ENCODE results near the gene SIVA1. TPM values are rescaled to one million over a fixed set of nuclear protein-coding genes. Genes with fewer than 3 reads are reported as not detected.

Gene SIVA1
- total and polyA plus RNA-seq, 9 of the 15 experiments (the other 6 are each of a cell fraction or from before 2014, with no cell fraction given) = 4.2 to 186 (median 54.2) TPM

GRCh38 chr14:104794099-104794498 lies 41.2 kb downstream of the SIVA1 start (continued):
- no peak for TF ChIP-seq MXD1 (CRISPR knock-in tag; IDR thresholded peaks at IDR 0.05; ENCODE audit: borderline replicate concordance, poor library complexity, severe bottlenecking)
- TF ChIP-seq, protein P1, sequence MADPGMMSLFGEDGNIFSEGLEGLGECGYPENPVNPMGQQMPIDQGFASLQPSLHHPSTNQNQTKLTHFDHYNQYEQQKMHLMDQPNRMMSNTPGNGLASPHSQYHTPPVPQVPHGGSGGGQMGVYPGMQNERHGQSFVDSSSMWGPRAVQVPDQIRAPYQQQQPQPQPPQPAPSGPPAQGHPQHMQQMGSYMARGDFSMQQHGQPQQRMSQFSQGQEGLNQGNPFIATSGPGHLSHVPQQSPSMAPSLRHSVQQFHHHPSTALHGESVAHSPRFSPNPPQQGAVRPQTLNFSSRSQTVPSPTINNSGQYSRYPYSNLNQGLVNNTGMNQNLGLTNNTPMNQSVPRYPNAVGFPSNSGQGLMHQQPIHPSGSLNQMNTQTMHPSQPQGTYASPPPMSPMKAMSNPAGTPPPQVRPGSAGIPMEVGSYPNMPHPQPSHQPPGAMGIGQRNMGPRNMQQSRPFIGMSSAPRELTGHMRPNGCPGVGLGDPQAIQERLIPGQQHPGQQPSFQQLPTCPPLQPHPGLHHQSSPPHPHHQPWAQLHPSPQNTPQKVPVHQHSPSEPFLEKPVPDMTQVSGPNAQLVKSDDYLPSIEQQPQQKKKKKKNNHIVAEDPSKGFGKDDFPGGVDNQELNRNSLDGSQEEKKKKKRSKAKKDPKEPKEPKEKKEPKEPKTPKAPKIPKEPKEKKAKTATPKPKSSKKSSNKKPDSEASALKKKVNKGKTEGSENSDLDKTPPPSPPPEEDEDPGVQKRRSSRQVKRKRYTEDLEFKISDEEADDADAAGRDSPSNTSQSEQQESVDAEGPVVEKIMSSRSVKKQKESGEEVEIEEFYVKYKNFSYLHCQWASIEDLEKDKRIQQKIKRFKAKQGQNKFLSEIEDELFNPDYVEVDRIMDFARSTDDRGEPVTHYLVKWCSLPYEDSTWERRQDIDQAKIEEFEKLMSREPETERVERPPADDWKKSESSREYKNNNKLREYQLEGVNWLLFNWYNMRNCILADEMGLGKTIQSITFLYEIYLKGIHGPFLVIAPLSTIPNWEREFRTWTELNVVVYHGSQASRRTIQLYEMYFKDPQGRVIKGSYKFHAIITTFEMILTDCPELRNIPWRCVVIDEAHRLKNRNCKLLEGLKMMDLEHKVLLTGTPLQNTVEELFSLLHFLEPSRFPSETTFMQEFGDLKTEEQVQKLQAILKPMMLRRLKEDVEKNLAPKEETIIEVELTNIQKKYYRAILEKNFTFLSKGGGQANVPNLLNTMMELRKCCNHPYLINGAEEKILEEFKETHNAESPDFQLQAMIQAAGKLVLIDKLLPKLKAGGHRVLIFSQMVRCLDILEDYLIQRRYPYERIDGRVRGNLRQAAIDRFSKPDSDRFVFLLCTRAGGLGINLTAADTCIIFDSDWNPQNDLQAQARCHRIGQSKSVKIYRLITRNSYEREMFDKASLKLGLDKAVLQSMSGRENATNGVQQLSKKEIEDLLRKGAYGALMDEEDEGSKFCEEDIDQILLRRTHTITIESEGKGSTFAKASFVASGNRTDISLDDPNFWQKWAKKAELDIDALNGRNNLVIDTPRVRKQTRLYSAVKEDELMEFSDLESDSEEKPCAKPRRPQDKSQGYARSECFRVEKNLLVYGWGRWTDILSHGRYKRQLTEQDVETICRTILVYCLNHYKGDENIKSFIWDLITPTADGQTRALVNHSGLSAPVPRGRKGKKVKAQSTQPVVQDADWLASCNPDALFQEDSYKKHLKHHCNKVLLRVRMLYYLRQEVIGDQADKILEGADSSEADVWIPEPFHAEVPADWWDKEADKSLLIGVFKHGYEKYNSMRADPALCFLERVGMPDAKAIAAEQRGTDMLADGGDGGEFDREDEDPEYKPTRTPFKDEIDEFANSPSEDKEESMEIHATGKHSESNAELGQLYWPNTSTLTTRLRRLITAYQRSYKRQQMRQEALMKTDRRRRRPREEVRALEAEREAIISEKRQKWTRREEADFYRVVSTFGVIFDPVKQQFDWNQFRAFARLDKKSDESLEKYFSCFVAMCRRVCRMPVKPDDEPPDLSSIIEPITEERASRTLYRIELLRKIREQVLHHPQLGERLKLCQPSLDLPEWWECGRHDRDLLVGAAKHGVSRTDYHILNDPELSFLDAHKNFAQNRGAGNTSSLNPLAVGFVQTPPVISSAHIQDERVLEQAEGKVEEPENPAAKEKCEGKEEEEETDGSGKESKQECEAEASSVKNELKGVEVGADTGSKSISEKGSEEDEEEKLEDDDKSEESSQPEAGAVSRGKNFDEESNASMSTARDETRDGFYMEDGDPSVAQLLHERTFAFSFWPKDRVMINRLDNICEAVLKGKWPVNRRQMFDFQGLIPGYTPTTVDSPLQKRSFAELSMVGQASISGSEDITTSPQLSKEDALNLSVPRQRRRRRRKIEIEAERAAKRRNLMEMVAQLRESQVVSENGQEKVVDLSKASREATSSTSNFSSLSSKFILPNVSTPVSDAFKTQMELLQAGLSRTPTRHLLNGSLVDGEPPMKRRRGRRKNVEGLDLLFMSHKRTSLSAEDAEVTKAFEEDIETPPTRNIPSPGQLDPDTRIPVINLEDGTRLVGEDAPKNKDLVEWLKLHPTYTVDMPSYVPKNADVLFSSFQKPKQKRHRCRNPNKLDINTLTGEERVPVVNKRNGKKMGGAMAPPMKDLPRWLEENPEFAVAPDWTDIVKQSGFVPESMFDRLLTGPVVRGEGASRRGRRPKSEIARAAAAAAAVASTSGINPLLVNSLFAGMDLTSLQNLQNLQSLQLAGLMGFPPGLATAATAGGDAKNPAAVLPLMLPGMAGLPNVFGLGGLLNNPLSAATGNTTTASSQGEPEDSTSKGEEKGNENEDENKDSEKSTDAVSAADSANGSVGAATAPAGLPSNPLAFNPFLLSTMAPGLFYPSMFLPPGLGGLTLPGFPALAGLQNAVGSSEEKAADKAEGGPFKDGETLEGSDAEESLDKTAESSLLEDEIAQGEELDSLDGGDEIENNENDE (IDR thresholded peaks at IDR 0.05; ENCODE audit: low read depth, low read length) = no peak
- TF ChIP-seq ZNF140 (CRISPR knock-in tag; IDR thresholded peaks at IDR 0.05) = no peak
- TF ChIP-seq SAP30 (IDR thresholded peaks at IDR 0.05; ENCODE audit: borderline replicate concordance, insufficient read depth, low read depth, low read length, poor library complexity, severe bottlenecking) = no peak
- TF ChIP-seq NFYB (IDR thresholded peaks at IDR 0.05; ENCODE audit: extremely low read depth, insufficient read length) = no peak
- no peak for TF ChIP-seq ZNF277 (CRISPR knock-in tag; IDR thresholded peaks at IDR 0.05; ENCODE audit: borderline replicate concordance)
- peak; percentile 70 for TF ChIP-seq EGR1 (conservative IDR thresholded peaks at IDR 0.05)
- TF ChIP-seq MXI1 (IDR thresholded peaks at IDR 0.05; ENCODE audit: low read depth, low read length) = no peak
- no peak for TF ChIP-seq KLF1 (tag; IDR thresholded peaks at IDR 0.05)
- no peak for TF ChIP-seq BRF1 (IDR thresholded peaks at IDR 0.05; ENCODE audit: borderline replicate concordance, extremely low read depth, insufficient read length)

Data from K562 (cell line).